GM23338 (cell line): ENCODE data around the gene RORB. TPM values are rescaled to one million over a fixed set of nuclear protein-coding genes. Genes with fewer than 3 reads are reported as not detected.

ENCODE experiments used
- ATAC-seq: fragments of 200-7000 bp; cut with Tn5 transposase; 3 replicates; pipeline ENCODE4 v1.9.1; 2020
- DNase-seq: peaks from one replicate; pipeline ENCODE4 v3.0.0-alpha.2; 2015; ENCODE audit warnings: low spot score
- H2AFZ ChIP-seq: fragments of 200-600 bp; sonication (generic); 2 replicates; pipeline ENCODE4 v1.8.0; 2016; ENCODE audit warnings: antibody characterized with exemption, mild to moderate bottlenecking, moderate library complexity
- H3F3A ChIP-seq: fragments of 200-600 bp; sonication (generic); replicated peaks from 2 replicates; pipeline ENCODE4 v1.8.0; 2017; ENCODE audit warnings: antibody characterized with exemption, mixed run types, low read depth
- H3K27ac ChIP-seq: fragments of 200-600 bp; sonication (generic); 2 replicates; pipeline ENCODE4 v1.6.1; 2016; ENCODE audit warnings: low read depth
- H3K27me3 ChIP-seq: fragments of 200-600 bp; sonication (generic); 2 replicates; pipeline ENCODE4 v1.8.0; 2016; ENCODE audit warnings: mild to moderate bottlenecking, mixed run types, moderate library complexity; ENCODE audit not compliant: insufficient read depth
- H3K36me3 ChIP-seq: fragments of 200-600 bp; sonication (generic); 2 replicates; pipeline ENCODE4 v1.8.0; 2016; ENCODE audit warnings: mild to moderate bottlenecking; ENCODE audit not compliant: insufficient read depth
- H3K4me1 ChIP-seq: fragments of 200-600 bp; sonication (generic); 2 replicates; pipeline ENCODE4 v1.8.0; 2016; ENCODE audit warnings: mild to moderate bottlenecking, moderate library complexity; ENCODE audit not compliant: insufficient read depth
- H3K4me2 ChIP-seq: fragments of 200-600 bp; sonication (generic); 2 replicates; pipeline ENCODE4 v1.7.1; 2017; ENCODE audit warnings: mixed run types
- H3K4me3 ChIP-seq: fragments of 200-600 bp; sonication (generic); 2 replicates; pipeline ENCODE4 v1.6.1; 2016; ENCODE audit warnings: mixed run types
- H3K79me2 ChIP-seq: fragments of 200-600 bp; sonication (generic); replicated peaks from 2 replicates; pipeline ENCODE4 v1.8.0; 2017; ENCODE audit warnings: mild to moderate bottlenecking; ENCODE audit not compliant: insufficient read depth
- H3K9me2 ChIP-seq: fragments of 200-600 bp; sonication (generic); 2 replicates; pipeline ENCODE4 v1.8.0; 2017; ENCODE audit not compliant: insufficient read depth
- H4K20me1 ChIP-seq: fragments of 200-600 bp; sonication (generic); replicated peaks from 2 replicates; pipeline ENCODE4 v1.8.0; 2017; ENCODE audit warnings: mild to moderate bottlenecking; ENCODE audit not compliant: insufficient read depth
- H3K27ac Mint-ChIP-seq: 2 replicates; pipeline ENCODE4 v1.8.0; 2020; ENCODE audit warnings: inconsistent platforms, mild to moderate bottlenecking, moderate library complexity, mixed read lengths
- H3K27me3 Mint-ChIP-seq: 3 replicates; pipeline ENCODE4 v1.8.0; 2022; ENCODE audit warnings: low read depth, mild to moderate bottlenecking, moderate library complexity, mixed read lengths, inconsistent platforms; ENCODE audit not compliant: insufficient read depth, poor library complexity
- H3K36me3 Mint-ChIP-seq: 3 replicates; pipeline ENCODE4 v1.8.0; 2021; ENCODE audit warnings: low read depth, mild to moderate bottlenecking, inconsistent platforms, moderate library complexity, mixed read lengths
- H3K4me1 Mint-ChIP-seq: 3 replicates; pipeline ENCODE4 v1.8.0; 2020; ENCODE audit warnings: mild to moderate bottlenecking, inconsistent platforms, mixed read lengths
- H3K4me3 Mint-ChIP-seq: 3 replicates; pipeline ENCODE4 v1.8.0; 2021; ENCODE audit warnings: moderate library complexity, mild to moderate bottlenecking, inconsistent platforms, mixed read lengths
- H3K9me3 Mint-ChIP-seq: 3 replicates; pipeline ENCODE4 v1.8.0; 2020; ENCODE audit warnings: moderate library complexity, mild to moderate bottlenecking, inconsistent platforms, mixed read lengths
- ETS1 ChIP-seq: IDR thresholded peaks from 2 replicates; pipeline ENCODE4 v1.6.1; 2016; ENCODE audit warnings: antibody characterized with exemption
- EZH2phosphoT487 ChIP-seq: fragments of 200-600 bp; sonication (generic); IDR thresholded peaks from one replicate; pipeline ENCODE4 v1.8.1; 2018; ENCODE audit warnings: antibody characterized with exemption; ENCODE audit not compliant: unreplicated experiment
- POLR2AphosphoS5 ChIP-seq: IDR thresholded peaks from 2 replicates; pipeline ENCODE4 v1.6.1; 2016; ENCODE audit warnings: antibody characterized with exemption, low read depth
- STAT1 ChIP-seq: IDR thresholded peaks from one replicate; pipeline ENCODE4 v1.6.1; 2016; ENCODE audit warnings: antibody characterized with exemption; ENCODE audit not compliant: unreplicated experiment
- ZNF462 ChIP-seq: fragments of 250-450 bp; sonication (Bioruptor Pico); IDR thresholded peaks from 2 replicates; pipeline ENCODE4 v1.5.0; 2020; ENCODE audit warnings: mild to moderate bottlenecking, moderate library complexity
- polyA plus RNA-seq: library from polyadenylated mRNA; unstranded; fragments of >200 nt; fragmentation: Nextera tagmentation; extraction: Ambion mirVana; gene quantifications from 2 replicates; pipeline ENCODE4 v1.2.1, GENCODE V29; 2016
- total RNA-seq: library from RNA; depleted of rRNA; stranded (reverse); fragments of >200 nt; shearing (Covaris generic); gene quantifications from 2 replicates; pipeline ENCODE4 v1.2.3, GENCODE V29; 2014

The RORB gene
- total and polyA plus RNA-seq, 2 experiments from 2014 or later, result 1.2 to 4.5 TPM

- H4K20me1 ChIP-seq, result no peaks in the 10 kb centered on the region
- peaks cover 4% of the 10 kb centered on the region; the same call in 1 of the 2 replicates for H3K9me2 ChIP-seq
- Mint-ChIP-seq H3K27me3 (peaks cover 2% of the 10 kb centered on the region), H3K4me1 (no peaks in the 10 kb centered on the region), H3K9me3 (no peaks in the 10 kb centered on the region), H3K36me3 (no peaks in the 10 kb centered on the region), H3K4me3 (no peak overlapping the region), H3K27ac (peak overlapping the region; percentile 3; the same call in 1 of the 2 replicates)
- H3F3A ChIP-seq, result no peaks in the 10 kb centered on the region
- no peak overlapping the region for H3K4me3 ChIP-seq
- no peak overlapping the region for H2AFZ ChIP-seq
- no peaks in the 10 kb centered on the region for H3K4me1 ChIP-seq
- H3K79me2 ChIP-seq, result no peaks in the 10 kb centered on the region
- ATAC-seq (no peak), DNase-seq (no peak)
- no peaks in the 10 kb centered on the region for H3K36me3 ChIP-seq
- H3K27me3 ChIP-seq, result no peaks in the 10 kb centered on the region
- no peak overlapping the region for H3K4me2 ChIP-seq
- TF ChIP-seq EZH2phosphoT487 (no peak), ETS1 (no peak), ZNF462 (CRISPR knock-in tag) (no peak), STAT1 (no peak), POLR2AphosphoS5 (no peak)
- H3K27ac ChIP-seq, result no peak overlapping the region
These were observed 222.2 kb downstream of the RORB start for GRCh38 chr9:74719306-74719705.
